Activated naive CD8-positive, alpha-beta T cell treated with anti-CD3 and anti-CD28 coated beads for 36 hours (primary cell): Measurements from ENCODE around the gene NTN5. TPM values are rescaled to one million over a fixed set of nuclear protein-coding genes. Genes with fewer than 3 reads are reported as not detected.
"Not testable (repeated sequence)": the region's sequence is repeated elsewhere in the genome, so short reads cannot be mapped to it uniquely, and the experiment has no call there.

ENCODE experiments used
- DNase-seq: peaks from one replicate; pipeline ENCODE4 v3.0.0; 2021
- H3K27ac Mint-ChIP-seq: one replicate; pipeline ENCODE4 v1.8.0; 2022; ENCODE audit warnings: mild to moderate bottlenecking, moderate library complexity, mixed read lengths
- H3K27me3 Mint-ChIP-seq: one replicate; pipeline ENCODE4 v1.8.0; 2022; ENCODE audit warnings: mild to moderate bottlenecking, mixed read lengths
- H3K36me3 Mint-ChIP-seq: one replicate; pipeline ENCODE4 v1.8.0; 2021; ENCODE audit warnings: mild to moderate bottlenecking, mixed read lengths
- H3K4me1 Mint-ChIP-seq: one replicate; pipeline ENCODE4 v1.8.0; 2021; ENCODE audit warnings: mixed read lengths
- H3K4me3 Mint-ChIP-seq: one replicate; pipeline ENCODE4 v1.8.0; 2022; ENCODE audit warnings: mild to moderate bottlenecking, moderate library complexity, mixed read lengths
- H3K9me3 Mint-ChIP-seq: one replicate; pipeline ENCODE4 v1.8.0; 2022; ENCODE audit warnings: mixed read lengths
- total RNA-seq, 2 experiments: library from RNA; stranded (reverse); gene quantifications; one replicate each; pipeline ENCODE4 v1.2.3, GENCODE V29; 2021

NTN5 gene
- total RNA-seq, 2 experiments from 2014 or later: 0.21 to 0.24 TPM

DNA sequence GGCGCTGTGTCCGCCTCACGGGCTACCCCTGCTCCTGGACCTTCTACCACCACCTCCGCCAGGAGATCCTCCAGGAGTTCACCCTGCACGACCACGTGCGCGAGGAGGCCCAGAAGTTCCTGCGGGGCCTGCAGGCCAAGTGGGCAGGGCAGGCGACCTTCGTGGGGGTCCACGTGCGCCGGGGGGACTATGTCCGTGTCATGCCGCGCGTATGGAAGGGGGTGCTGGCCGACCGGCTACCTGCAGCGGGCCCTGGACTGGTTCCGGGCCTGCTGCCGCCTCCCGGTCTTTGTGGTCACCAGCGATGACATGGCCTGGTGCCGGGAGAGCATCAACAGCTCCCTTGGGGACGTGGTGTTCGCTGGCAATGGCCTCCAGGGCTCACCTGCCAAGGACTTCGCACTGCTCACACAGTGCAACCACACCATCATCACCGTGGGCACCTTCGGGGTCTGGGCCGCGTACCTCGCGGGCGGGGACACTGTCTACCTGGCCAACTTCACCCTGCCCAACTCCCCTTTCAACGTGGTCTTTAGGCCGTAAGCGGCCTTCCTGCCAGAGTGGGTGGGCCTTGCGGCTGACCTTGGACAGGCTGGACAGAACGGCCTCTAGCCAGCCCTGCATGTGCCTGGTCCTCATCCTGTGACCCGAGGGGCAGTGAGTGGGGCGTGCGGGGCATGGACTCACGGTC, 7.8 kb upstream of the NTN5 start:
- H3K27me3 Mint-ChIP-seq: no peaks in the 10 kb centered on the region
- peaks cover 1% of the 10 kb centered on the region for H3K4me1 Mint-ChIP-seq
- DNase-seq: no peak
- H3K4me3 Mint-ChIP-seq: no peak overlapping the region
- H3K36me3 Mint-ChIP-seq: no peaks in the 10 kb centered on the region
- H3K27ac Mint-ChIP-seq: no peak overlapping the region
- no peaks in the 10 kb centered on the region for H3K9me3 Mint-ChIP-seq

DNA sequence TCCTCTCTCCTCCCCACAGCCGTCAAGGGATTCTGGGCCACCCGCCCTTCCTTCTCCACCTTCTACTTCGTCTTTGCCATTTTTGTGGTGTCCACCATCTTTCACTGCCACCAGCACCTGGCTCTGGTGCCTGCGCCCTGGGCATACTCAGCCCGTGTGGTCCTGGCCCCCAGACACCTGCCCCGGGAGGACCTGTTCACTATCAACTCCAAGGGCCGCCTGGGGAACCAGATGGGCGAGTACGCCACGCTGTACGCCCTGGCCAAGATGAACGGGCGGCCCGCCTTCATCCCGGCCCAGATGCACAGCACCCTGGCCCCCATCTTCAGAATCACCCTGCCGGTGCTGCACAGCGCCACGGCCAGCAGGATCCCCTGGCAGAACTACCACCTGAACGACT, 7.2 kb upstream of the NTN5 start:
- H3K36me3 Mint-ChIP-seq, H3K27me3 Mint-ChIP-seq, H3K9me3 Mint-ChIP-seq, DNase-seq, H3K4me1 Mint-ChIP-seq, H3K27ac Mint-ChIP-seq, H3K4me3 Mint-ChIP-seq: not testable (repeated sequence)

DNA sequence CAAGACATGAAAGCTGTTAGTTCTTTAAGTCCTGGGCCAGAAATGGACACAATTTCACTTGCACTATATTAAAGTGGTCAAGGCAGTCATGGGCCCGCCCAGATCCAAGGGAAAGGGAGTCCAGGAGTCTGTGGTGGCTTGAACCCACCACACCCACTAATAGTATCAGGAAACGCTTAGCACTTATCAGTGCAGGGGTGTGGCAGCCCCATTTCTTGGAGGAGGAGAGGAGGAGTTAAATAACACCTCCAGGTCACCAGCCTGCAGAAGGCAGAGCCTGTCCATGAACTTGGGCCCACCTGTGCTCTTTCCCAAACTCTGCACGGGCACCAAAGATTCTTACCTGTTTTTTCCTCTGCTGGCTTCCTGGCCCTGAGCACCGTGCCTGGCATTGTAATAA, 5.4 kb upstream of the NTN5 start:
- Mint-ChIP-seq H3K27ac (no peak overlapping the region), H3K27me3 (no peaks in the 10 kb centered on the region), H3K9me3 (no peaks in the 10 kb centered on the region), H3K4me3 (no peak overlapping the region), H3K36me3 (no peaks in the 10 kb centered on the region), H3K4me1 (peaks cover 8% of the 10 kb centered on the region)
- no peak for DNase-seq

GRCh38 chr19:48676887-48677286, 4.1 kb upstream of the NTN5 start:
- Mint-ChIP-seq H3K4me1 (peaks cover 7% of the 10 kb centered on the region), H3K9me3 (no peaks in the 10 kb centered on the region), H3K27ac (no peak overlapping the region), H3K4me3 (no peak overlapping the region), H3K36me3 (no peaks in the 10 kb centered on the region), H3K27me3 (no peaks in the 10 kb centered on the region)
- no peak for DNase-seq

DNA sequence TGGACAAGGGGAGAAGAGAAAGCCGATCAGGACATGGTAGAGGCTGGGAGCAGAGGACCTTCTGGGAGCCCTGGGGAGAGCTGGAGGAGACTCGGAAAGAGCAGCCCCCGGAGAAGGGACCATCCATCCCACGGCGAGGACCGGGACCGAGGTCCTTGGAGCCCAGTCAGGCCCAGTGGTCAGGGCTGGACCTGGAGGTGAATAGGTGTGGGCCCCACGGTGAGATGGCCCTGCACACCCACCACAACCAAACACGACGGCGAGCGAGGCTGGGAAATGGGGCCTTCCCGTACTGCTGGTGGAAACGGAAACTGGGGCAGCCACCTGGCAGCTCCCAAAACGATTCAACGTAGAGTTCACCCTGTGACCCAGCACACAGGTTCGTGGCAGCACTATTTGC, 3.7 kb upstream of the NTN5 start:
- no peaks in the 10 kb centered on the region for H3K9me3 Mint-ChIP-seq
- H3K4me1 Mint-ChIP-seq: peaks cover 7% of the 10 kb centered on the region
- H3K4me3 Mint-ChIP-seq: no peak overlapping the region
- H3K27me3 Mint-ChIP-seq: no peaks in the 10 kb centered on the region
- no peaks in the 10 kb centered on the region for H3K36me3 Mint-ChIP-seq
- H3K27ac Mint-ChIP-seq: no peak overlapping the region
- no peak for DNase-seq

DNA sequence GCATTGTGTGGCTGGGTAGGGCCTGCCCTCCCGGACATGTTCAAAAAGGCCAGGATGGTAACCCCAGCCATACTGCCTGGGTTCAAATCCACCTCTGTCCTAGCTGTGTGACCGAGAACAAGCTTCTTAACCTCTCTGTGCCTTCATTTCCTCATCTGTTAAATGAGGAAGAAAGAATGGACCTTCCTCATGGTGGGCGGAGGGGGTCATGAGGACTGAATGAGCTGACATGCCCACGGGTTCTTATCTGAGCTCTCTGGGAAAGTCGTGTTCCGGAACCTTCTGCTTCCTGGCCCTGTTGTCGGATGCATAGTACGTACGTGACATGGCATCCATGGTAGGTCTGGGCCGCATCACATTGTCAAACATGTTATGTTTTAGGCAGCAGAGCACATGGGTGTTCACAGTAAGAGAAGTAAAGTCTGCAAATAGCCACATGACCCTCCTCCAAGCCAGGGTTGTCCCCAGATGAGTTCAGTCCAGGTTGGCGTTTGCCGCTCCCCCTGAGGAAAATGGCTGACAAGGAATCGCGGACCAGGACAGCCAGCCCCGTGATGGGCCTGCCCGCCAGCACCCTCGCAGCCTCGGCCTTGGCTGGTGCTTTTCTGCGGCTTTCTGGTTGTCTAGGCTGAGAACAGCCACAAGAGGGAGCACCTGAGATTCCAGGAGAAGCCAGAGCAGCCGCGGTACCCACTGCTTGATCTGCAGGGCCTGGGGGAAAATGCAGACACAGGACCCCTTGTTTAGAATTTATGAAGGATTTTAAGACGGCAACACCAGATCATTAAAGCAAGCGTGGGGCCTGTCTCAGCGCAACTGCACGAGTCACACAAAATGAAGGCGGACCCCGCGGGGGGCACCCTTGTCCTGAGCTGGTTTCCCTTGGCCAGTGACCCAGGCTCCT, 2.4 kb upstream of the NTN5 start:
- H3K27ac Mint-ChIP-seq: no peak overlapping the region
- DNase-seq: peak; percentile 76
- no peaks in the 10 kb centered on the region for H3K36me3 Mint-ChIP-seq
- H3K9me3 Mint-ChIP-seq: no peaks in the 10 kb centered on the region
- H3K4me3 Mint-ChIP-seq: peak overlapping the region; percentile 25
- H3K27me3 Mint-ChIP-seq: no peaks in the 10 kb centered on the region
- H3K4me1 Mint-ChIP-seq: peaks cover 7% of the 10 kb centered on the region

DNA sequence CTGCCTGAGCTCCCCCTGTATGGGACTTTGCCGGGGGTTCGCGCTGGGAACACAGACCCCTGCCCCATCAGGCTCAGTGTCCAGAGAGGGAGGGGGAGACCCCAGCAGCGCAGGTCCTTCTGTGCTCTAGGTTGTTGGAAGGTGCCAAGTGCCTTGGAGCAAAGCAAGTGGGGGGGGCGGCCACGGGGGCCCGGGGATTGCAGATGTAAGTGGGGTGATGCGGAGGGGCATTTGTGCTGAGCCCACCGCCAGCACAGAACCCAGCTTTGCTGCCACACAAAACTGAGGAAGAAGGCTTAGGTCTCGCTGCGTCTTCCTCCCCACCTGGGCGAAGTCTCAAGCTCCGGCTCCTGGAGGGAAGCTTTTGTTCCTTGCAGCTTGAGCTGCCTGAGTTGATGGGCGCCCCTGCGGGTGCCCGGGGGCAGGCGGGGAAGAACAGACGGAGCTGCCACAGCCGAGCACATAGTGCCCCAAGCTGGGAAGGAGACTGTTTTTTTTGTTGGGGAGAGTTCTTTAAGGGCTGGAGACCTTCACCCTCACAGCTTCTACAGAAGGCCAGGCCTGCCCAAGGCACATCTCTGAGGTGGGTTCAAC, 1.5 kb upstream of the NTN5 start:
- H3K36me3 Mint-ChIP-seq: no peaks in the 10 kb centered on the region
- DNase-seq: no peak
- peaks cover 7% of the 10 kb centered on the region for H3K4me1 Mint-ChIP-seq
- no peak overlapping the region for H3K4me3 Mint-ChIP-seq
- H3K27ac Mint-ChIP-seq: no peak overlapping the region
- no peaks in the 10 kb centered on the region for H3K27me3 Mint-ChIP-seq
- peaks cover 3% of the 10 kb centered on the region for H3K9me3 Mint-ChIP-seq

DNA sequence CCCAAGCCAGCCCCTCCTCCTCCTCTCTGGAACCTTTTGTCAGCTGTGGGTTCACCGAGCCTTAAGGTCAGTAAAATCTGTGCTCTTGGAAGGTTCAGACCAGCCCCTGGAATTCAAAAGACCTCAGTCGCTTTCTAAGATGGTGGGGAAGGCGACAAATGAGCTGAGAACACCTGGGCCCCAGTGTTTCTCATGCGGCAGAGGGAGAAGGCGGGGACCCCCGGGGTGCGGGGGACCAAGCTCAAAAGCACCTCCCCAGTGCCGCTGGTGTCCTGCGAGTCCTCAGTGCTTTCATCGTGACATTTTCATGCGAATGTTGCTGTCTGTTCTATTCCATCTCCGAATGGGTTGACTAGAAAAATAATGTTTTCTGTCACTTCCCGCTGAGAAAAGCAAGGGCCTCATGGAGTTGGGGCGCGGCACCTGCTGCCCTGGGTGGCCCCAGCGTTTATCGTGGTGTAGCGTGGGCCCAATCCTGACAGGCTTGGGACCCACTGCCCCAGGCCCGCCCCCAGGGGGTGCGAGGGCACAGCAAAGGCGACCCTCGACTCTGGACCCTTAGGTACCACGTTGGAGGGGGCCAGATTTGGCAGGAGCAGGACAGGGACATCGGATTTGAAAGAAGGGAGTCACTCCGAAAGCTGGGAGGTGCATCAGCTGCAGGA, 751 bp upstream of the NTN5 start:
- Mint-ChIP-seq H3K36me3 (no peaks in the 10 kb centered on the region), H3K27me3 (no peaks in the 10 kb centered on the region), H3K4me1 (peaks cover 7% of the 10 kb centered on the region), H3K4me3 (no peak overlapping the region), H3K27ac (no peak overlapping the region), H3K9me3 (peaks cover 3% of the 10 kb centered on the region)
- no peak for DNase-seq

- Mint-ChIP-seq H3K27ac (no peak overlapping the region), H3K36me3 (no peaks in the 10 kb centered on the region), H3K9me3 (peaks cover 3% of the 10 kb centered on the region), H3K4me3 (no peak overlapping the region), H3K27me3 (no peaks in the 10 kb centered on the region), H3K4me1 (peaks cover 7% of the 10 kb centered on the region)
- DNase-seq: no peak
Measured at GRCh38 chr19:48671446-48671995, 1.3 kb downstream of the NTN5 start.

- Mint-ChIP-seq H3K27ac (no peak overlapping the region), H3K9me3 (peaks cover 3% of the 10 kb centered on the region), H3K4me3 (no peak overlapping the region), H3K4me1 (peaks cover 7% of the 10 kb centered on the region), H3K27me3 (no peaks in the 10 kb centered on the region), H3K36me3 (no peaks in the 10 kb centered on the region)
- DNase-seq: no peak
Measured at GRCh38 chr19:48670699-48671445, 1.9 kb downstream of the NTN5 start.

GRCh38 chr19:48669903-48670668, 2.7 kb downstream of the NTN5 start:
- no peaks in the 10 kb centered on the region for H3K36me3 Mint-ChIP-seq
- no peak overlapping the region for H3K4me3 Mint-ChIP-seq
- DNase-seq: no peak
- peak overlapping the region; percentile 50 for H3K27ac Mint-ChIP-seq
- H3K27me3 Mint-ChIP-seq: no peaks in the 10 kb centered on the region
- peaks cover 2% of the 10 kb centered on the region for H3K4me1 Mint-ChIP-seq
- peaks cover 3% of the 10 kb centered on the region for H3K9me3 Mint-ChIP-seq

GRCh38 chr19:48668761-48669160, 4.1 kb downstream of the NTN5 start:
- H3K27ac Mint-ChIP-seq: no peak overlapping the region

DNA sequence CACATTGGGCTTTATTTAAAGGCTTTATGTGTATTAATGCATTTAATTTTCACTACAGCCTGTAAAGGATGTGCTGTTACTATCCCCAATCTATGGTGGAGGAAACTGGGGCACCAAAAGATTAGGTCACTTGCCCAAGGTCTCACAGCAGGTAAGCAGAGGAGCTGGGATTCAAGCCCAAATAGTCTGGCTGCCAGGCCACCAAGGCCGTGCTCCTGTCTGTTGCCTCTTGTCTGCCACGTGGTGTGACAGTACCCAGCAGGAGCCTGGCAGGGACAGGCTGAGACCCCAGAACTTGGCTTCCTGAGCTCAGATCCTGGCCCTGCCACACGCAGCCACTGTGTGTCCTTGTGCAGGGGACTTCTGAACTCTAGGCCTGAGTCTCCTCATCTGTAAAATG, 4.5 kb downstream of the NTN5 start:
- Mint-ChIP-seq H3K27ac (no peak overlapping the region), H3K27me3 (no peaks in the 10 kb centered on the region), H3K9me3 (peaks cover 3% of the 10 kb centered on the region), H3K4me1 (no peaks in the 10 kb centered on the region), H3K4me3 (no peak overlapping the region), H3K36me3 (no peaks in the 10 kb centered on the region)
- no peak for DNase-seq

More at GRCh38 chr19:48668761-48669160, 4.1 kb downstream of the NTN5 start:
- no peak for DNase-seq
- H3K27me3 Mint-ChIP-seq: no peaks in the 10 kb centered on the region
- H3K4me3 Mint-ChIP-seq: no peak overlapping the region
- H3K4me1 Mint-ChIP-seq: no peaks in the 10 kb centered on the region
- no peaks in the 10 kb centered on the region for H3K36me3 Mint-ChIP-seq
- H3K9me3 Mint-ChIP-seq: peaks cover 3% of the 10 kb centered on the region

DNA sequence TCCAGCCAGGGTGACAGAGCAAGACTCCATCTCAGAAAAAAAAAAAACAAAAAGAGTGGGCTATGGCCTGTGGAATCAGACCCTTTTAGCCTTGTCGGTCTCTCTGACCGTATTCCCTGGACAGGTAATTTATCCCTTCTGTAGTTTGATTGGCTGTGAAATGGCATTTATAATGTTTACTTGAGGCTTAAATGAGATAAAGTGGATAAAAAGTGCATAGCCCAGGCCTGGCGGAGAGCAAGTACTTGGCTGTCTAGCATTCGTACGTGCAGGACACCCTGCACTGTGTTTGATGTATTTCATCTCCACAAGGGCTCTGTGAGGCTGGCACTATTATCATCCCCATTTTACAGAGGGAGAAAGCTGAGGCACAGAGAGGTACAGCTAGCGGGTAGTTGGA, 7.0 kb downstream of the NTN5 start:
- peaks cover 5% of the 10 kb centered on the region for H3K4me1 Mint-ChIP-seq
- H3K9me3 Mint-ChIP-seq: peaks cover 3% of the 10 kb centered on the region
- H3K27ac Mint-ChIP-seq: no peak overlapping the region
- H3K4me3 Mint-ChIP-seq: no peak overlapping the region
- no peak for DNase-seq
- no peaks in the 10 kb centered on the region for H3K36me3 Mint-ChIP-seq
- no peaks in the 10 kb centered on the region for H3K27me3 Mint-ChIP-seq
